A549 (cell line): Measurements from ENCODE around the gene LY6G5C. TPM values are rescaled to one million over a fixed set of nuclear protein-coding genes. Genes with fewer than 3 reads are reported as not detected.

Experiments
- ATAC-seq, 2 experiments: fragments of 200-7000 bp in 1 of 2; fragments of >200 bp in 1 of 2; cut with Nextera tagmentation in 1 of 2; cut with Tn5 transposase in 1 of 2; 3 replicates each; pipeline versions ENCODE4 v1.8.0 to v1.9.1; 2018 to 2020; ENCODE audit warnings: mild to moderate bottlenecking in 1 of 2, moderate library complexity in 1 of 2
- CTCF ChIA-PET: fragments of 300-600 bp; sonication (Branson Sonifier 250); formaldehyde crosslinking; extraction: SDS; loops from one replicate; lab custom pipeline; 2021; ENCODE audit warnings: antibody characterized with exemption, inconsistent platforms; lab: Yijun Ruan, JAX
- POLR2A ChIA-PET: fragments of 350-600 bp; formaldehyde crosslinking; extraction: SDS; loops from one replicate; lab custom pipeline; 2021; ENCODE audit warnings: antibody characterized with exemption, inconsistent platforms; lab: Yijun Ruan, JAX
- DNase-seq, 2 experiments: peaks; one replicate each; pipeline versions ENCODE4 v3.0.0 to v3.0.0-alpha.2; 2011 to 2016; ENCODE audit warnings: low read depth in 1 of 2, low spot score in 1 of 2
- FAIRE-seq: peaks from 2 replicates; lab custom pipeline; 2011; peaks lifted over from hg19 to GRCh38; lab: Jason Lieb, UNC
- H3K27ac ChIP-seq, 2 experiments: fragments of >200 bp; sonication (Bioruptor Twin); formaldehyde crosslinking; 3 replicates each; pipeline ENCODE4 v1.5.1; 2016 to 2017
- H3K4me1 ChIP-seq: fragments of >200 bp; sonication (Bioruptor Twin); formaldehyde crosslinking; 3 replicates; pipeline ENCODE4 v1.6.1; 2016
- H3K4me2 ChIP-seq: fragments of >200 bp; sonication (Bioruptor Twin); formaldehyde crosslinking; 3 replicates; pipeline ENCODE4 v1.6.1; 2016
- H3K4me3 ChIP-seq: fragments of >200 bp; sonication (Bioruptor Twin); formaldehyde crosslinking; 3 replicates; pipeline ENCODE4 v1.5.1; 2016
- H3K9me3 ChIP-seq: fragments of >200 bp; sonication (Bioruptor Twin); formaldehyde crosslinking; 3 replicates; pipeline ENCODE4 v1.6.1; 2016
- BHLHE40 ChIP-seq: IDR thresholded peaks from 2 replicates; pipeline ENCODE4 v1.6.1; 2012; ENCODE audit warnings: low read depth, low read length, inconsistent platforms
- CHD2 ChIP-seq: fragments of 150-350 bp; IDR thresholded peaks from 2 replicates; pipeline ENCODE4 v1.6.1; 2014; ENCODE audit warnings: low read length; ENCODE audit not compliant: partially characterized antibody
- EHMT2 ChIP-seq: fragments of 200-600 bp; sonication (generic); IDR thresholded peaks from 2 replicates; pipeline ENCODE4 v1.6.1; 2016; ENCODE audit warnings: antibody characterized with exemption, low read depth, mild to moderate bottlenecking, moderate library complexity
- FOSL2 ChIP-seq, 2 experiments: fragments of 450-650 bp in 1 of 2; fragments of >200 bp in 1 of 2; sonication (Bioruptor Twin) in 1 of 2; formaldehyde crosslinking; IDR thresholded peaks; 2 replicates each; pipeline versions ENCODE4 v1.5.0 to v1.6.1; 2016 to 2020; ENCODE audit warnings: mild to moderate bottlenecking in 1 of 2, moderate library complexity in 1 of 2
- HDAC2 ChIP-seq: fragments of 200-600 bp; sonication (generic); IDR thresholded peaks from 2 replicates; pipeline ENCODE4 v1.6.1; 2016
- HEYL ChIP-seq: fragments of 250-450 bp; sonication (Bioruptor Pico); IDR thresholded peaks from 2 replicates; pipeline ENCODE4 v1.8.0; 2021; ENCODE audit warnings: mild to moderate bottlenecking, moderate library complexity
- HOXA7 ChIP-seq: fragments of 250-450 bp; sonication (Bioruptor Pico); IDR thresholded peaks from 2 replicates; pipeline ENCODE4 v1.5.0; 2020; ENCODE audit warnings: mild to moderate bottlenecking, moderate library complexity
- KDM5A ChIP-seq: fragments of 200-600 bp; sonication (generic); IDR thresholded peaks from 2 replicates; pipeline ENCODE4 v1.6.1; 2016; ENCODE audit warnings: antibody characterized with exemption, mild to moderate bottlenecking
- MAFK ChIP-seq: fragments of 450-650 bp; IDR thresholded peaks from 2 replicates; pipeline ENCODE4 v1.6.1; 2014; ENCODE audit not compliant: partially characterized antibody
- MYC ChIP-seq: IDR thresholded peaks from 2 replicates; pipeline ENCODE4 v1.6.1; 2012; ENCODE audit warnings: mild to moderate bottlenecking, inconsistent platforms, low read length, improper control_type of control experiment, borderline replicate concordance
- RARB ChIP-seq: fragments of 250-450 bp; sonication (Bioruptor Pico); IDR thresholded peaks from 2 replicates; pipeline ENCODE4 v1.8.0; 2021; ENCODE audit warnings: mild to moderate bottlenecking, moderate library complexity
- RCOR1 ChIP-seq: fragments of 150-350 bp; IDR thresholded peaks from 2 replicates; pipeline ENCODE4 v1.6.1; 2014; ENCODE audit warnings: antibody characterized with exemption, low read length, low read depth
- RNF2 ChIP-seq: fragments of 200-600 bp; sonication (generic); IDR thresholded peaks from 2 replicates; pipeline ENCODE4 v1.6.1; 2016; ENCODE audit warnings: low read depth, mild to moderate bottlenecking, antibody characterized with exemption, moderate library complexity, borderline replicate concordance
- SMC3 ChIP-seq: fragments of >200 bp; sonication (Bioruptor Twin); formaldehyde crosslinking; IDR thresholded peaks from 3 replicates; pipeline ENCODE4 v1.6.1; 2018; ENCODE audit warnings: inconsistent platforms
- TP53 ChIP-seq: fragments of 250-450 bp; sonication (Bioruptor Pico); IDR thresholded peaks from 2 replicates; pipeline ENCODE4 v1.5.0; 2021; ENCODE audit warnings: mild to moderate bottlenecking, moderate library complexity
- ZFP36 ChIP-seq: fragments of 450-650 bp; IDR thresholded peaks from 2 replicates; pipeline ENCODE4 v1.6.1; 2014; ENCODE audit warnings: borderline replicate concordance; ENCODE audit not compliant: partially characterized antibody
- ZSCAN20 ChIP-seq: fragments of 250-450 bp; sonication (Bioruptor Pico); IDR thresholded peaks from 2 replicates; pipeline ENCODE4 v1.8.0; 2022; ENCODE audit warnings: mild to moderate bottlenecking, moderate library complexity
- WGBS: methylation state at CpG from one replicate; pipeline ENCODE4 v1.1.6; 2017; ENCODE audit errors: missing lambda C conversion rate; 5-methylcytosine and 5-hydroxymethylcytosine counted together
- polyA plus RNA-seq, 4 experiments: library from polyadenylated mRNA; depleted of rRNA in 3 of 4; stranded (reverse); fragments of >200 nt; fragmentation: RNase III in 1 of 4; extraction: RNeasy Plus Mini Kit Qiagen cat#74134 plus additional on column Dnase treatment in 1 of 4; gene quantifications; 2 replicates in 3 of 4; 3 replicates in 1 of 4; pipeline ENCODE4 v1.2.3, GENCODE V29; 2011 to 2017
- TF ChIP-seq, protein P1 (sequence below): IDR thresholded peaks from 2 replicates; pipeline ENCODE4 v1.6.1; 2012
- TF ChIP-seq, protein P2 (sequence below): fragments of 250-450 bp; sonication (Bioruptor Pico); IDR thresholded peaks from 2 replicates; pipeline ENCODE4 v1.5.0; 2020; ENCODE audit warnings: low read depth, mild to moderate bottlenecking, moderate library complexity
- TF ChIP-seq, protein P3 (sequence below): IDR thresholded peaks from 2 replicates; pipeline ENCODE4 v1.6.1; 2012; ENCODE audit warnings: low read depth, borderline replicate concordance
- TF ChIP-seq, protein P4 (sequence below): fragments of 200-600 bp; sonication (generic); IDR thresholded peaks from 2 replicates; pipeline ENCODE4 v1.6.1; 2016; ENCODE audit warnings: antibody characterized with exemption, mild to moderate bottlenecking, moderate library complexity

LY6G5C gene
- polyA plus RNA-seq, 2 of the 4 experiments (the other 2 are of a cell fraction): 1.2 to 1.6 TPM

DNA sequence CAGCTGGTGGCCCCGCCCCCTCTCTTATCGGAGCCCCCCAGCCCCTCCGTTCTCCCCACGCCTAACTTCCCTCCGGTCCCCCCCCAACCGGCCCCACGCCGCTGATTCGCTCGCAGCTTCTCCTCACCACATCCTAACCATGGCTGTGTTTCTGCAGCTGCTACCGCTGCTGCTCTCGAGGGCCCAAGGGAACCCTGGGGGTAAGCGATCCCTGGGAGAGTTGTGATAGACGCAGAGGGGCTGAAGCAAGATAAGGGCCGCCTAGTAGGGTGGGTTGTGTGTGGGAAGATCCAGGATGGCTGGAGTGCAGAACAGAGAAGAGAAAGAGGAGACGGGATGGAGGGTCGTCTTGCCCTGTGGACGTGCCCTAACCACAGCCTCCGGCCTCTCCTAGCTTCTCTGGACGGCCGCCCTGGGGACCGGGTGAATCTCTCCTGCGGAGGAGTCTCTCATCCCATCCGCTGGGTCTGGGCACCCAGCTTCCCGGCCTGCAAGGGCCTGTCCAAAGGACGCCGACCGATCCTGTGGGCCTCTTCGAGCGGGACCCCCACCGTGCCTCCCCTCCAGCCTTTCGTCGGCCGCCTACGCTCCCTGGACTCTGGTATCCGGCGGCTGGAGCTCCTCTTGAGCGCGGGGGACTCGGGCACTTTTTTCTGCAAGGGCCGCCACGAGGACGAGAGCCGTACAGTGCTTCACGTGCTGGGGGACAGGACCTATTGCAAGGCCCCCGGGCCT lies 42.5 kb upstream of the LY6G5C start, which contains the start of gene MPIG6B:
MPIG6B (plus strand) TSS at position 129 of the 735 bp plus-strand sequence; CDS start at position 140, 11 bp downstream.
- FAIRE-seq: no peak
- ChIA-PET POLR2A (interaction anchor here (1.2 kb wide), 1 partner anchor 83 kb away, joined by 3 read pairs; the partner anchor contains the start of gene LSM2), CTCF (interaction anchor here (1.1 to 3.9 kb wide), 5 partner anchors 9 to 40 kb away, joined by 3 to 10 read pairs (median 6); partner anchors contain the start of gene CLIC1)
- DNase-seq: no peak
- no peak within 1 kb of the TSS for H3K27ac ChIP-seq
- no peak for ATAC-seq
- TF ChIP-seq HEYL (CRISPR knock-in tag): no peak
- TF ChIP-seq, protein P1, sequence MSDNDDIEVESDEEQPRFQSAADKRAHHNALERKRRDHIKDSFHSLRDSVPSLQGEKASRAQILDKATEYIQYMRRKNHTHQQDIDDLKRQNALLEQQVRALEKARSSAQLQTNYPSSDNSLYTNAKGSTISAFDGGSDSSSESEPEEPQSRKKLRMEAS: no peak
- TF ChIP-seq, protein P2, sequence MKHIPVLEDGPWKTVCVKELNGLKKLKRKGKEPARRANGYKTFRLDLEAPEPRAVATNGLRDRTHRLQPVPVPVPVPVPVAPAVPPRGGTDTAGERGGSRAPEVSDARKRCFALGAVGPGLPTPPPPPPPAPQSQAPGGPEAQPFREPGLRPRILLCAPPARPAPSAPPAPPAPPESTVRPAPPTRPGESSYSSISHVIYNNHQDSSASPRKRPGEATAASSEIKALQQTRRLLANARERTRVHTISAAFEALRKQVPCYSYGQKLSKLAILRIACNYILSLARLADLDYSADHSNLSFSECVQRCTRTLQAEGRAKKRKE (CRISPR knock-in tag): no peak
- TF ChIP-seq BHLHE40: no peak
- no peak for TF ChIP-seq CHD2
- no peak for TF ChIP-seq TP53 (CRISPR knock-in tag)
- no peak for TF ChIP-seq KDM5A
- TF ChIP-seq RARB: no peak
- TF ChIP-seq FOSL2 (IDR thresholded peaks at IDR 0.05): no peak
- no peak for TF ChIP-seq FOSL2 (CRISPR knock-in tag; IDR thresholded peaks at IDR 0.05)
- no peaks in the 10 kb centered on the region for H3K4me1 ChIP-seq
- H3K9me3 ChIP-seq: no peaks in the 10 kb centered on the region
- no peak within 1 kb of the TSS for H3K4me3 ChIP-seq
- H3K4me2 ChIP-seq: no peak within 1 kb of the TSS
- 84% methylated on average over 34 of the region's 46 CpGs for WGBS

DNA sequence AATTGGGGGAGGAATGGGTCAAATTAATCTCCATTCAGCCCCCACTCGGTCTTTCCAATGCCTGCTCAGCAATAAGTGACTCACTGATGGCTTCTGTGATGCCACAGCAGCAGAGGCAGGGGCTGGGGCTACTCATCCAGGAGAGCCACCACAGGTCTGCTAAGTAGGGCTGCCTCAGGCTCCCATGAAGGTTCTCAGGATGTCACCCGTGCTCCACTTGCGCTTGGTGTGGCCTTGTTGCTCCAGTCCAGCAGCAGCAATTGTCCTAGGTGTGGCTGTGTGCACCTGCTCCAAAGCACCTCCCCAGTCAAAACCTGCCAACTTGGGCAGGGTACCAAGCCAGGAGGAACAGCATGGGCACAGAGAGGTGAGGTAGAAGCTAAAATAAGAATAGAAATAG lies 41.3 kb upstream of the LY6G5C start:
- no peak overlapping the region for H3K27ac ChIP-seq
- WGBS: 58% methylated on average over 3 of the region's 3 CpGs
- ChIA-PET CTCF (interaction anchor here (0.9 to 1.6 kb wide), 4 partner anchors 9 to 108 kb away, joined by 3 to 6 read pairs (median 4); no protein-coding TSS in a partner anchor), POLR2A (no interaction called here)
- H3K4me1 ChIP-seq: no peaks in the 10 kb centered on the region
- DNase-seq: no peak
- H3K4me3 ChIP-seq: no peak overlapping the region
- no peak for FAIRE-seq
- ATAC-seq: no peak
- H3K9me3 ChIP-seq: no peaks in the 10 kb centered on the region
- H3K4me2 ChIP-seq: no peak overlapping the region
- TF ChIP-seq ZSCAN20 (CRISPR knock-in tag) (no peak), MAFK (no peak), EHMT2 (no peak), BHLHE40 (no peak), SMC3 (no peak), HDAC2 (no peak), RNF2 (no peak), ZFP36 (no peak), HOXA7 (CRISPR knock-in tag) (no peak), RCOR1 (no peak), MYC (no peak), FOSL2 (IDR thresholded peaks at IDR 0.05) (no peak), FOSL2 (CRISPR knock-in tag; IDR thresholded peaks at IDR 0.05) (no peak)
- TF ChIP-seq, protein P3, sequence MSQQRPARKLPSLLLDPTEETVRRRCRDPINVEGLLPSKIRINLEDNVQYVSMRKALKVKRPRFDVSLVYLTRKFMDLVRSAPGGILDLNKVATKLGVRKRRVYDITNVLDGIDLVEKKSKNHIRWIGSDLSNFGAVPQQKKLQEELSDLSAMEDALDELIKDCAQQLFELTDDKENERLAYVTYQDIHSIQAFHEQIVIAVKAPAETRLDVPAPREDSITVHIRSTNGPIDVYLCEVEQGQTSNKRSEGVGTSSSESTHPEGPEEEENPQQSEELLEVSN: no peak
- TF ChIP-seq, protein P4, sequence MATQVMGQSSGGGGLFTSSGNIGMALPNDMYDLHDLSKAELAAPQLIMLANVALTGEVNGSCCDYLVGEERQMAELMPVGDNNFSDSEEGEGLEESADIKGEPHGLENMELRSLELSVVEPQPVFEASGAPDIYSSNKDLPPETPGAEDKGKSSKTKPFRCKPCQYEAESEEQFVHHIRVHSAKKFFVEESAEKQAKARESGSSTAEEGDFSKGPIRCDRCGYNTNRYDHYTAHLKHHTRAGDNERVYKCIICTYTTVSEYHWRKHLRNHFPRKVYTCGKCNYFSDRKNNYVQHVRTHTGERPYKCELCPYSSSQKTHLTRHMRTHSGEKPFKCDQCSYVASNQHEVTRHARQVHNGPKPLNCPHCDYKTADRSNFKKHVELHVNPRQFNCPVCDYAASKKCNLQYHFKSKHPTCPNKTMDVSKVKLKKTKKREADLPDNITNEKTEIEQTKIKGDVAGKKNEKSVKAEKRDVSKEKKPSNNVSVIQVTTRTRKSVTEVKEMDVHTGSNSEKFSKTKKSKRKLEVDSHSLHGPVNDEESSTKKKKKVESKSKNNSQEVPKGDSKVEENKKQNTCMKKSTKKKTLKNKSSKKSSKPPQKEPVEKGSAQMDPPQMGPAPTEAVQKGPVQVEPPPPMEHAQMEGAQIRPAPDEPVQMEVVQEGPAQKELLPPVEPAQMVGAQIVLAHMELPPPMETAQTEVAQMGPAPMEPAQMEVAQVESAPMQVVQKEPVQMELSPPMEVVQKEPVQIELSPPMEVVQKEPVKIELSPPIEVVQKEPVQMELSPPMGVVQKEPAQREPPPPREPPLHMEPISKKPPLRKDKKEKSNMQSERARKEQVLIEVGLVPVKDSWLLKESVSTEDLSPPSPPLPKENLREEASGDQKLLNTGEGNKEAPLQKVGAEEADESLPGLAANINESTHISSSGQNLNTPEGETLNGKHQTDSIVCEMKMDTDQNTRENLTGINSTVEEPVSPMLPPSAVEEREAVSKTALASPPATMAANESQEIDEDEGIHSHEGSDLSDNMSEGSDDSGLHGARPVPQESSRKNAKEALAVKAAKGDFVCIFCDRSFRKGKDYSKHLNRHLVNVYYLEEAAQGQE: no peak
